Type B pancreatic cell (in vitro differentiated cells): ENCODE data around the gene KCNA2. TPM values are rescaled to one million over a fixed set of nuclear protein-coding genes. Genes with fewer than 3 reads are reported as not detected.

Experiments
- DNase-seq: peaks from one replicate; pipeline ENCODE4 v3.0.0; 2021; ENCODE audit warnings: mixed read lengths; ENCODE audit not compliant: unreplicated experiment; ENCODE audit errors: extremely low spot score
- H3K27ac Mint-ChIP-seq: 2 replicates; pipeline ENCODE4 v1.8.0; 2021; ENCODE audit warnings: mild to moderate bottlenecking, mixed read lengths
- H3K27me3 Mint-ChIP-seq: 2 replicates; pipeline ENCODE4 v1.8.0; 2021; ENCODE audit warnings: mixed read lengths
- H3K36me3 Mint-ChIP-seq: 2 replicates; pipeline ENCODE4 v1.8.0; 2021; ENCODE audit warnings: mixed read lengths
- H3K4me1 Mint-ChIP-seq: one replicate; pipeline ENCODE4 v1.8.0; 2021; ENCODE audit warnings: mixed read lengths; ENCODE audit not compliant: unreplicated experiment
- H3K4me3 Mint-ChIP-seq: 2 replicates; pipeline ENCODE4 v1.8.0; 2021; ENCODE audit warnings: mild to moderate bottlenecking, mixed read lengths
- H3K9me3 Mint-ChIP-seq: 2 replicates; pipeline ENCODE4 v1.8.0; 2021; ENCODE audit warnings: mixed read lengths
- CTCF ChIP-seq: fragments of 200-600 bp; sonication (generic); conservative IDR thresholded peaks from 2 replicates; pipeline ENCODE4 v1.5.0; 2021; ENCODE audit warnings: antibody characterized with exemption, mild to moderate bottlenecking
- total RNA-seq: library from RNA; stranded (reverse); gene quantifications from 2 replicates; pipeline ENCODE4 v1.2.1, GENCODE V29; 2021; ENCODE audit warnings: low replicate concordance

Gene KCNA2
- total RNA-seq, 1 donor from 2014 or later = 1.1 TPM

GRCh38 chr1:110612060-110612745 lies 6.0 kb upstream of the KCNA2 start:
- no peak overlapping the region for H3K4me3 Mint-ChIP-seq
- no peaks in the 10 kb centered on the region for H3K4me1 Mint-ChIP-seq
- no peaks in the 10 kb centered on the region for H3K36me3 Mint-ChIP-seq
- no peak for TF ChIP-seq CTCF
- H3K27ac Mint-ChIP-seq = no peak overlapping the region
- DNase-seq = no peak
- no peaks in the 10 kb centered on the region for H3K9me3 Mint-ChIP-seq
- peaks cover 93% of the 10 kb centered on the region for H3K27me3 Mint-ChIP-seq

GRCh38 chr1:110610696-110611286 lies 4.6 kb upstream of the KCNA2 start:
- no peak for TF ChIP-seq CTCF
- H3K4me1 Mint-ChIP-seq = no peaks in the 10 kb centered on the region
- H3K4me3 Mint-ChIP-seq = no peak overlapping the region
- no peak for DNase-seq
- no peaks in the 10 kb centered on the region for H3K36me3 Mint-ChIP-seq
- H3K9me3 Mint-ChIP-seq = no peaks in the 10 kb centered on the region
- peaks cover 90% of the 10 kb centered on the region for H3K27me3 Mint-ChIP-seq
- no peak overlapping the region for H3K27ac Mint-ChIP-seq

GRCh38 chr1:110610084-110610483 lies 3.9 kb upstream of the KCNA2 start:
- no peak overlapping the region for H3K27ac Mint-ChIP-seq
- no peak for TF ChIP-seq CTCF
- H3K27me3 Mint-ChIP-seq = peaks cover 92% of the 10 kb centered on the region
- DNase-seq = no peak
- no peaks in the 10 kb centered on the region for H3K9me3 Mint-ChIP-seq
- H3K4me3 Mint-ChIP-seq = no peak overlapping the region
- no peaks in the 10 kb centered on the region for H3K4me1 Mint-ChIP-seq
- no peaks in the 10 kb centered on the region for H3K36me3 Mint-ChIP-seq

DNA sequence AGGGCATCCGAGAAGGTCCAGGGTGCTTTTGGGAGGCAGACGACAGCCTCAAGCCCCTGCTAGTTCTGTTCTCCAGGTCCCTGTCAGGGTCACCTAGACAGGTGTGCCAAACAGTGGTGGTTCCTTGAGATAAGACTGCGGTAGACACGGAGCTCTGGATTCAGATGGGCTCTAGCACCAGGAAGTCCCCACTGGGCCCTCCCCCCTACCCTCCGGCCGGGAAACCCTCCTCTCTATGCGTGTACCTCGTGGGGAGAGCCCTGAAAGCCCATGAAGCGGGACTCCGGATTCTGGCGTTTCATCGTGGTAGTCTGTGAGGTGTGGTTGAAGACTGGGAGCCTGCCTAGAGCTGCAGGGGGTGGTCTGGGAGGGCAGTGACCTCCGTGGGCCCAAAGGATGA lies 2.1 kb upstream of the KCNA2 start:
- DNase-seq = no peak
- Mint-ChIP-seq H3K4me1 (no peaks in the 10 kb centered on the region), H3K9me3 (no peaks in the 10 kb centered on the region), H3K27ac (no peak overlapping the region), H3K36me3 (no peaks in the 10 kb centered on the region), H3K27me3 (peaks cover 92% of the 10 kb centered on the region), H3K4me3 (peak overlapping the region; percentile 34)
- TF ChIP-seq CTCF = no peak

GRCh38 chr1:110607536-110608230 lies 1.5 kb upstream of the KCNA2 start:
- H3K36me3 Mint-ChIP-seq = no peaks in the 10 kb centered on the region
- no peak overlapping the region for H3K27ac Mint-ChIP-seq
- H3K4me1 Mint-ChIP-seq = no peaks in the 10 kb centered on the region

More at GRCh38 chr1:110607536-110608230, 1.5 kb upstream of the KCNA2 start:
- no peak for DNase-seq
- no peaks in the 10 kb centered on the region for H3K9me3 Mint-ChIP-seq
- H3K4me3 Mint-ChIP-seq = peak overlapping the region; percentile 39
- H3K27me3 Mint-ChIP-seq = peaks cover 92% of the 10 kb centered on the region
- no peak for TF ChIP-seq CTCF
